H1 (cell line): ENCODE data around the gene TMSB10.

ENCODE experiments used
- CEBPB ChIP-seq: IDR thresholded peaks from 2 replicates; pipeline ENCODE4 v1.6.1; 2012; ENCODE audit warnings: low read depth, low read length
- CREB1 ChIP-seq: IDR thresholded peaks from 2 replicates; pipeline ENCODE4 v1.6.1; 2012; ENCODE audit warnings: inconsistent platforms
- CTCF ChIP-seq, 3 experiments: IDR thresholded peaks; 1 replicate in 2 of 3; 2 replicates in 1 of 3; pipeline versions ENCODE4 v1.5.1 to v1.6.1; 2011; ENCODE audit warnings: low read length in 3 of 3, mild to moderate bottlenecking in 3 of 3, inconsistent platforms in 2 of 3, low read depth in 1 of 3, moderate library complexity in 1 of 3; ENCODE audit not compliant: insufficient read depth in 1 of 3; ENCODE audit errors: control extremely low read depth in 1 of 3
- JUN ChIP-seq: IDR thresholded peaks from 2 replicates; pipeline ENCODE4 v1.6.1; 2011; ENCODE audit warnings: low read depth, mild to moderate bottlenecking, improper control_type of control experiment, low read length
- MAX ChIP-seq: IDR thresholded peaks from 2 replicates; pipeline ENCODE4 v1.6.1; 2012; ENCODE audit warnings: inconsistent platforms
- POLR2A ChIP-seq, 2 experiments: IDR thresholded peaks; 1 replicate in 1 of 2; 2 replicates in 1 of 2; pipeline ENCODE4 v1.6.1; 2011; ENCODE audit warnings: low read depth in 2 of 2, low read length in 2 of 2, mild to moderate bottlenecking in 2 of 2; ENCODE audit errors: control extremely low read depth in 1 of 2
- POLR2AphosphoS5 ChIP-seq: IDR thresholded peaks from 2 replicates; pipeline ENCODE4 v1.6.1; 2011; ENCODE audit warnings: low read depth, low read length
- SP1 ChIP-seq: IDR thresholded peaks from 2 replicates; pipeline ENCODE4 v1.6.1; 2011; ENCODE audit warnings: low read depth, low read length
- SP2 ChIP-seq: IDR thresholded peaks from 2 replicates; pipeline ENCODE4 v1.6.1; 2012; ENCODE audit warnings: mild to moderate bottlenecking, low read length, inconsistent platforms
- SUZ12 ChIP-seq: fragments of 200-600 bp; sonication (generic); IDR thresholded peaks from 2 replicates; pipeline ENCODE4 v1.6.1; 2012; ENCODE audit warnings: mild to moderate bottlenecking, inconsistent platforms, low read length, moderate library complexity, mixed read lengths
- TAF1 ChIP-seq: IDR thresholded peaks from 2 replicates; pipeline ENCODE4 v1.6.1; 2011; ENCODE audit warnings: mild to moderate bottlenecking, low read depth, low read length

- TF ChIP-seq JUN (no peak), SUZ12 (no peak), CTCF (IDR thresholded peaks at IDR 0.05; ENCODE audit: control extremely low read depth in 1 of 3, insufficient read depth in 1 of 3, low read depth in 1 of 3, low read length in 3 of 3) (no peak), POLR2A (IDR thresholded peaks at IDR 0.05; ENCODE audit: control extremely low read depth in 1 of 2, low read depth in 2 of 2, low read length in 2 of 2) (no peak), POLR2AphosphoS5 (no peak), SP2 (no peak), CEBPB (no peak), TAF1 (no peak), CREB1 (no peak), MAX (no peak), SP1 (no peak)
Observed at GRCh38 chr2:84880395-84880644, 25.1 kb upstream of the TMSB10 start.
